ENCODE measurements around the gene SLC18A2.

Gene SLC18A2

DNA sequence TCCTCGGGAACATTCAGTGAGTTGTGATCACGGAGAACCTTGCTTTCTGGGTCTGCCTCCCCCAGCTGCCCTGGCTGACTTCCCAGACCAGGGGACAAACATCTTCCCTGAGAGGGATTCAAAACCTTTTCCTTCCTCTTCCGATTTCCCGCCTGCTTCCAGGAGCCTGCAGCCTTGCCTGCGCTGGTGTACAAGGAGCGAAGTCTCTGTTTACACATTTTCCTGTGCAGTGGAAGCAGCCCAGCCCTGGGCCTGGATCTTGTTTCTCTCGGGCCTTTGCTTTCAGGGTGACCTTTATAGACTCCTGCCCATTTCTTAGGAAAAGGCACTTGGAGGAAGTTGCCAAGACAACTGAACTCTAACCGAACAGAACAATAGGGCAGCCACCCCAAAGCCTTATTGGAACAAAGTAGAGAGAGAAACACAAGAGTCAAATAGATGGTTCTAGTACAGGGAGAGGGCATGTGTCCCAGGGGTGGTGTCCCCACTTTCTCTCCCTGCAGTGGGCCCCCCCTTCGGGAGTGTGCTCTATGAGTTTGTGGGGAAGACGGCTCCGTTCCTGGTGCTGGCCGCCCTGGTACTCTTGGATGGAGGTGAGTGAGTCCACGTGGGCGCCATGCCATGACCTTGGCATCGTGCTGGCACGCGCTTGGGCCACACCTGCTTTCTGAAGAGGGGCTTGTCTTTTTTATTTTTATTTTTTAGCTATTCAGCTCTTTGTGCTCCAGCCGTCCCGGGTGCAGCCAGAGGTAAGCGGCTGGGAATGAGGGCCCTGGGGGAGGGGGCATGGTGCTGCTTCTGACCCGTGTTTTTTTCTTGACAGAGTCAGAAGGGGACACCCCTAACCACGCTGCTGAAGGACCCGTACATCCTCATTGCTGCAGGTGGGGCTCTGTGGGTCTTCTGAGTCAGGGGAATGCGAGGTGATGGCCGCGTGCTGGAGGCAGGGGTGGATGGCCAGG is 14.1 kb downstream of the SLC18A2 start:
- Histone ChIP-seq H4K20me1 (ENCODE audit: insufficient read depth, low read length) (no peaks in the 10 kb centered on the region), H3K27ac (ENCODE audit: low read length) (no peak overlapping the region), H3K4me2 (ENCODE audit: low read length) (no peak overlapping the region), H3K4me1 (ENCODE audit: low read length) (no peaks in the 10 kb centered on the region), H3K9ac (ENCODE audit: low read length) (no peak overlapping the region), H3K4me3 (ENCODE audit: low read length) (no peak overlapping the region), H2AFZ (ENCODE audit: low read depth, low read length) (no peak overlapping the region), H3K36me3 (replicated peaks; ENCODE audit: low read depth, low read length) (no peaks in the 10 kb centered on the region), H3K27me3 (ENCODE audit: low read depth, low read length) (no peaks in the 10 kb centered on the region), H3K9me3 (ENCODE audit: insufficient read depth, low read length) (no peaks in the 10 kb centered on the region), H3K79me2 (ENCODE audit: low read length) (no peaks in the 10 kb centered on the region)
- TF ChIP-seq EZH2phosphoT487 (IDR thresholded peaks at IDR 0.05; ENCODE audit: low read depth), result no peak
- TF ChIP-seq, protein P1, sequence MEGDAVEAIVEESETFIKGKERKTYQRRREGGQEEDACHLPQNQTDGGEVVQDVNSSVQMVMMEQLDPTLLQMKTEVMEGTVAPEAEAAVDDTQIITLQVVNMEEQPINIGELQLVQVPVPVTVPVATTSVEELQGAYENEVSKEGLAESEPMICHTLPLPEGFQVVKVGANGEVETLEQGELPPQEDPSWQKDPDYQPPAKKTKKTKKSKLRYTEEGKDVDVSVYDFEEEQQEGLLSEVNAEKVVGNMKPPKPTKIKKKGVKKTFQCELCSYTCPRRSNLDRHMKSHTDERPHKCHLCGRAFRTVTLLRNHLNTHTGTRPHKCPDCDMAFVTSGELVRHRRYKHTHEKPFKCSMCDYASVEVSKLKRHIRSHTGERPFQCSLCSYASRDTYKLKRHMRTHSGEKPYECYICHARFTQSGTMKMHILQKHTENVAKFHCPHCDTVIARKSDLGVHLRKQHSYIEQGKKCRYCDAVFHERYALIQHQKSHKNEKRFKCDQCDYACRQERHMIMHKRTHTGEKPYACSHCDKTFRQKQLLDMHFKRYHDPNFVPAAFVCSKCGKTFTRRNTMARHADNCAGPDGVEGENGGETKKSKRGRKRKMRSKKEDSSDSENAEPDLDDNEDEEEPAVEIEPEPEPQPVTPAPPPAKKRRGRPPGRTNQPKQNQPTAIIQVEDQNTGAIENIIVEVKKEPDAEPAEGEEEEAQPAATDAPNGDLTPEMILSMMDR (IDR thresholded peaks at IDR 0.05; ENCODE audit: low read depth, low read length), result no peak

DNA sequence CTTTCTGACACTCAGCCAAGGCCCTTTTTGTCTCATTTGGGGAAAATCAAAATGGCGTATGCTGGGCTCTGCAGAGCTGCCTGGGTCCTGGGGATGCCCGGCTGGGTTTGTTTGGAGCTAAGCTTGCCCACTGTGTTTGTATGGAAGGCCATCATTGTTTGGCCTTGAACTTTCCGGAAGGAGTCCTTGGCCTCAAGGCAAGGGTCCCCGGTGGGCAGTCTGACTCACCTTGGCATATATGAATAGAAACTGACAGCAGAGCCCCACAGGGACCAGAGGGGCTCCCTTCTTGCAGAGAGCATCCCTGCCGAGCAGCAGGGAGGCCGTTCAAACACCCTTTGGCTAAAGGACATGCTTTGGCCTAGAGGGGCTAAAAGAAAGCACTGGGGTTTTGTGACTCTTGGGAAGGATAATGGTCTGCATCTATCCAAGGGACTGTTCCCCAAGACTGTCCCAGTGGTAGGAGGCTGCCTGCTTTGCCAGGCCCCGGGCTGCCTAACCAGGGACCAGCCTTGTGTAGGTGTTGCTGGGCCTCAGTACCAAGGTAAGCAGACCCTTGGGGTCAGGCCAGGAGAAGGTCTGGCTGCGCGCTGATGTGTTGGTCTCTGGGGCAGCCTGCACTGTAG is 15.0 kb downstream of the SLC18A2 start:
- H3K27ac ChIP-seq (ENCODE audit: low read length), result no peak overlapping the region
- no peak overlapping the region for H3K9ac ChIP-seq (ENCODE audit: low read length)
- H3K9me3 ChIP-seq (ENCODE audit: insufficient read depth, low read length), result no peaks in the 10 kb centered on the region
- no peaks in the 10 kb centered on the region for H3K79me2 ChIP-seq (ENCODE audit: low read length)
- no peak overlapping the region for H3K4me2 ChIP-seq (ENCODE audit: low read length)
- no peaks in the 10 kb centered on the region for H4K20me1 ChIP-seq (ENCODE audit: insufficient read depth, low read length)
- H3K36me3 ChIP-seq (replicated peaks; ENCODE audit: low read depth, low read length), result no peaks in the 10 kb centered on the region
- no peak overlapping the region for H3K4me3 ChIP-seq (ENCODE audit: low read length)
- H3K4me1 ChIP-seq (ENCODE audit: low read length), result no peaks in the 10 kb centered on the region
- H2AFZ ChIP-seq (ENCODE audit: low read depth, low read length), result no peak overlapping the region
- no peaks in the 10 kb centered on the region; the same call in 1 of the 2 replicates for H3K27me3 ChIP-seq (ENCODE audit: low read depth, low read length)
- TF ChIP-seq EZH2phosphoT487 (IDR thresholded peaks at IDR 0.05; ENCODE audit: low read depth), result no peak
- TF ChIP-seq, protein P1 (IDR thresholded peaks at IDR 0.05; ENCODE audit: low read depth, low read length), result no peak

DNA sequence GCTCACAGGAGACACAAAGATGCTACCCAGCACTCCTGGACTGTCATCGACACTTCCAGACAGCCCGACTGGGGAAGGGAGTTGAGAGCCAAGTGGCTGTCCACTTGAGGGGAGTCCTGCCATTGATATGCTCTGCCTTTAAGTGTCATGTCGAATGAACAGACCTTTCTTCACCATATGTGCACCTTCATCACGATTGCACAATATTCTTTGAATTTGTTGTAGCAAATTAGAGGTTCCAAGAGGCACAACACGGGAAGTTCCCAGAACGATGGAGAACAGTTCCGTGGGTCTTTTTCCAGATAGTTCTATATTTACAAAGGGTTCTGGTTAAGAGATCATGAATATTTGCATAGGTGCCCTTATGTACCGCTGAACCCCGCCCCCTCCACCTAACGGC is 16.0 kb downstream of the SLC18A2 start:
- no peak overlapping the region for H3K4me3 ChIP-seq (ENCODE audit: low read length)
- H3K9ac ChIP-seq (ENCODE audit: low read length), result no peak overlapping the region
- no peaks in the 10 kb centered on the region for H3K4me1 ChIP-seq (ENCODE audit: low read length)
- no peaks in the 10 kb centered on the region; the same call in 1 of the 2 replicates for H3K27me3 ChIP-seq (ENCODE audit: low read depth, low read length)
- H4K20me1 ChIP-seq (ENCODE audit: insufficient read depth, low read length), result no peaks in the 10 kb centered on the region
- H3K27ac ChIP-seq (ENCODE audit: low read length), result no peak overlapping the region
- no peak overlapping the region for H2AFZ ChIP-seq (ENCODE audit: low read depth, low read length)
- no peaks in the 10 kb centered on the region for H3K79me2 ChIP-seq (ENCODE audit: low read length)
- H3K36me3 ChIP-seq (replicated peaks; ENCODE audit: low read depth, low read length), result no peaks in the 10 kb centered on the region
- H3K4me2 ChIP-seq (ENCODE audit: low read length), result no peak overlapping the region
- TF ChIP-seq, protein P1 (IDR thresholded peaks at IDR 0.05; ENCODE audit: low read depth, low read length), result no peak
- TF ChIP-seq EZH2phosphoT487 (IDR thresholded peaks at IDR 0.05; ENCODE audit: low read depth), result no peak
- no peaks in the 10 kb centered on the region for H3K9me3 ChIP-seq (ENCODE audit: insufficient read depth, low read length)

DNA sequence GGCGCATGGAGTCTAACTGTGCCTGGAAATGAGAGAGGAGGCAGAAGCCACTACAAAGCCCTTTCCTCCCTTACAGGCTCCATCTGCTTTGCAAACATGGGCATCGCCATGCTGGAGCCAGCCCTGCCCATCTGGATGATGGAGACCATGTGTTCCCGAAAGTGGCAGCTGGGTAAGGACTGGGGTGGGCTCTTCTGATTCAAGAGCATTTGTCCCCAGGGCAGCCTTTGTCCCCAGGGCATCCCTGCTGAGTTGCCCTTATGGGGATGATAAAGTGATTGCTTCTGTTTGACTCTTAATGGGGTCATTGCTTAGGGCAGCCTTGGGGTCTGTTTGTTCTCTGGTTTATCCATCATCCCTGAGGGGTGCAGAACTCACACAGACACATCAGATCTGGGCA is 16.8 kb downstream of the SLC18A2 start:
- Histone ChIP-seq H3K4me2 (ENCODE audit: low read length) (no peak overlapping the region), H3K27me3 (ENCODE audit: low read depth, low read length) (no peaks in the 10 kb centered on the region; the same call in 1 of the 2 replicates), H3K4me1 (ENCODE audit: low read length) (no peaks in the 10 kb centered on the region), H4K20me1 (ENCODE audit: insufficient read depth, low read length) (no peaks in the 10 kb centered on the region), H3K9ac (ENCODE audit: low read length) (no peak overlapping the region), H2AFZ (ENCODE audit: low read depth, low read length) (no peak overlapping the region), H3K9me3 (ENCODE audit: insufficient read depth, low read length) (no peaks in the 10 kb centered on the region), H3K36me3 (replicated peaks; ENCODE audit: low read depth, low read length) (no peaks in the 10 kb centered on the region), H3K27ac (ENCODE audit: low read length) (no peak overlapping the region), H3K4me3 (ENCODE audit: low read length) (no peak overlapping the region), H3K79me2 (ENCODE audit: low read length) (no peaks in the 10 kb centered on the region)
- no peak for TF ChIP-seq EZH2phosphoT487 (IDR thresholded peaks at IDR 0.05; ENCODE audit: low read depth)
- TF ChIP-seq, protein P1 (IDR thresholded peaks at IDR 0.05; ENCODE audit: low read depth, low read length), result no peak
